H9 (cell line): Measurements from ENCODE around the gene OR3A1. TPM values are rescaled to one million over a fixed set of nuclear protein-coding genes. Genes with fewer than 3 reads are reported as not detected.

ENCODE experiments used
- DNase-seq: peaks from one replicate; pipeline ENCODE4 v3.0.0-alpha.2; 2017
- H2AFZ ChIP-seq: one replicate; pipeline ENCODE4 v1.6.1; 2013; ENCODE audit warnings: mild to moderate bottlenecking, low read length, control low read depth, moderate library complexity
- H2AK5ac ChIP-seq: 2 replicates; pipeline ENCODE4 v1.6.1; 2013; ENCODE audit warnings: low read length, control low read depth, mixed read lengths; ENCODE audit not compliant: insufficient read length
- H2BK120ac ChIP-seq: one replicate; pipeline ENCODE4 v1.6.1; 2013; ENCODE audit warnings: low read depth, mild to moderate bottlenecking, low read length, control low read depth, inconsistent platforms; ENCODE audit not compliant: poor library complexity, severe bottlenecking
- H2BK12ac ChIP-seq: 2 replicates; pipeline ENCODE4 v1.6.1; 2013; ENCODE audit warnings: low read length, control low read depth, mixed read lengths, low read depth; ENCODE audit not compliant: insufficient read length
- H2BK15ac ChIP-seq: 2 replicates; pipeline ENCODE4 v1.6.1; 2013; ENCODE audit warnings: low read depth, low read length, control low read depth
- H2BK20ac ChIP-seq: one replicate; pipeline ENCODE4 v1.6.1; 2013; ENCODE audit warnings: low read depth, mild to moderate bottlenecking, low read length, control low read depth, inconsistent platforms; ENCODE audit not compliant: poor library complexity, severe bottlenecking
- H2BK5ac ChIP-seq: 2 replicates; pipeline ENCODE4 v1.6.1; 2013; ENCODE audit warnings: low read length, control low read depth, mixed read lengths; ENCODE audit not compliant: insufficient read length
- H3K14ac ChIP-seq: 2 replicates; pipeline ENCODE4 v1.6.1; 2013; ENCODE audit warnings: low read length, control low read depth; ENCODE audit not compliant: insufficient read depth
- H3K18ac ChIP-seq: 2 replicates; pipeline ENCODE4 v1.6.1; 2013; ENCODE audit warnings: low read depth, mild to moderate bottlenecking, mixed read lengths, low read length, control low read depth; ENCODE audit not compliant: insufficient read length
- H3K23ac ChIP-seq: 2 replicates; pipeline ENCODE4 v1.6.1; 2013; ENCODE audit warnings: low read length, control low read depth, mixed read lengths, low read depth; ENCODE audit not compliant: insufficient read length
- H3K23me2 ChIP-seq: 2 replicates; pipeline ENCODE4 v1.6.1; 2013; ENCODE audit warnings: low read depth, mild to moderate bottlenecking, mixed read lengths, low read length, control low read depth; ENCODE audit not compliant: insufficient read length, poor library complexity, severe bottlenecking
- H3K27ac ChIP-seq: 2 replicates; pipeline ENCODE4 v1.5.1; 2013; ENCODE audit warnings: low read length, control low read depth, mixed read lengths, low read depth; ENCODE audit not compliant: insufficient read length
- H3K27me3 ChIP-seq: 2 replicates; pipeline ENCODE4 v1.6.1; 2013; ENCODE audit warnings: low read length, control low read depth, inconsistent platforms; ENCODE audit not compliant: insufficient read depth
- H3K4ac ChIP-seq: 2 replicates; pipeline ENCODE4 v1.6.1; 2013; ENCODE audit warnings: low read depth, mild to moderate bottlenecking, control low read depth, inconsistent platforms, low read length, moderate library complexity
- H3K4me1 ChIP-seq: 2 replicates; pipeline ENCODE4 v1.6.1; 2013; ENCODE audit warnings: low read length, control low read depth, inconsistent platforms; ENCODE audit not compliant: insufficient read depth
- H3K4me2 ChIP-seq: 2 replicates; pipeline ENCODE4 v1.6.1; 2013; ENCODE audit warnings: low read length, control low read depth, mixed read lengths; ENCODE audit not compliant: insufficient read length, insufficient read depth
- H3K56ac ChIP-seq: 2 replicates; pipeline ENCODE4 v1.6.1; 2013; ENCODE audit warnings: low read depth, mild to moderate bottlenecking, mixed read lengths, low read length, control low read depth; ENCODE audit not compliant: insufficient read length
- H3K79me1 ChIP-seq: 2 replicates; pipeline ENCODE4 v1.6.1; 2013; ENCODE audit warnings: low read depth, mild to moderate bottlenecking, moderate library complexity, low read length, control low read depth, inconsistent platforms; ENCODE audit not compliant: insufficient read depth, poor library complexity, severe bottlenecking
- H3K79me2 ChIP-seq: 2 replicates; pipeline ENCODE4 v1.6.1; 2013; ENCODE audit warnings: low read length, control low read depth, inconsistent platforms; ENCODE audit not compliant: insufficient read depth
- H3K9ac ChIP-seq: 2 replicates; pipeline ENCODE4 v1.6.1; 2013; ENCODE audit warnings: low read length, control low read depth, mixed read lengths; ENCODE audit not compliant: insufficient read length; ENCODE audit errors: extremely low read depth
- H3K9me3 ChIP-seq: one replicate; pipeline ENCODE4 v1.6.1; 2013; ENCODE audit warnings: low read depth, low read length, inconsistent platforms; ENCODE audit not compliant: control insufficient read depth
- H3T11ph ChIP-seq: one replicate; pipeline ENCODE4 v1.6.1; 2013; ENCODE audit warnings: mild to moderate bottlenecking, low read length, control low read depth, inconsistent platforms
- H4K20me1 ChIP-seq: one replicate; pipeline ENCODE4 v1.6.1; 2013; ENCODE audit not compliant: control insufficient read depth, insufficient read length, insufficient read depth
- H4K5ac ChIP-seq: 2 replicates; pipeline ENCODE4 v1.6.1; 2013; ENCODE audit warnings: low read depth, mild to moderate bottlenecking, mixed read lengths, low read length, control low read depth; ENCODE audit not compliant: insufficient read length
- H4K8ac ChIP-seq: replicated peaks from 2 replicates; pipeline ENCODE4 v1.6.1; 2013; ENCODE audit warnings: low read length, control low read depth, mixed read lengths, low read depth; ENCODE audit not compliant: insufficient read length
- H4K91ac ChIP-seq: 2 replicates; pipeline ENCODE4 v1.6.1; 2013; ENCODE audit warnings: low read depth, mild to moderate bottlenecking, moderate library complexity, mixed read lengths, low read length, control low read depth; ENCODE audit not compliant: insufficient read length
- H3K27ac Mint-ChIP-seq, 3 experiments: 2 replicates in 2 of 3; 3 replicates in 1 of 3; pipeline ENCODE4 v1.8.0; 2020 to 2021; ENCODE audit warnings: mixed read lengths in 3 of 3, mild to moderate bottlenecking in 1 of 3, moderate library complexity in 1 of 3
- H3K27me3 Mint-ChIP-seq: 2 replicates; pipeline ENCODE4 v1.8.0; 2021; ENCODE audit warnings: low read depth, mild to moderate bottlenecking, moderate library complexity, mixed read lengths
- H3K36me3 Mint-ChIP-seq, 3 experiments: 2 replicates in 2 of 3; 3 replicates in 1 of 3; pipeline ENCODE4 v1.8.0; 2020 to 2021; ENCODE audit warnings: low read depth in 3 of 3, mixed read lengths in 3 of 3; ENCODE audit not compliant: insufficient read depth in 1 of 3
- H3K4me1 Mint-ChIP-seq, 2 experiments: 2 replicates each; pipeline ENCODE4 v1.8.0; 2020; ENCODE audit warnings: mixed read lengths in 2 of 2
- H3K4me3 Mint-ChIP-seq, 2 experiments: 2 replicates in 1 of 2; 3 replicates in 1 of 2; pipeline ENCODE4 v1.8.0; 2020 to 2021; ENCODE audit warnings: mild to moderate bottlenecking in 2 of 2, mixed read lengths in 2 of 2, moderate library complexity in 1 of 2
- H3K9me3 Mint-ChIP-seq, 2 experiments: 2 replicates in 1 of 2; 3 replicates in 1 of 2; pipeline ENCODE4 v1.8.0; 2020; ENCODE audit warnings: mild to moderate bottlenecking in 2 of 2, mixed read lengths in 2 of 2, moderate library complexity in 1 of 2
- WGBS: extraction: QIAGEN DNeasy Blood & Tissue Kit; methylation state at CpG from one replicate; pipeline ENCODE4 v1.1.7; 2013; ENCODE audit warnings: missing lambda C conversion rate, low lambda C conversion rate, mixed read lengths; ENCODE audit not compliant: insufficient read length; ENCODE audit errors: extremely low coverage; 5-methylcytosine and 5-hydroxymethylcytosine counted together
- total RNA-seq: library from RNA; stranded (reverse); gene quantifications from 2 replicates; pipeline ENCODE4 v1.2.1, GENCODE V29; 2021
- TF ChIP-seq, protein P1 (sequence below): fragments of 200-600 bp; sonication (generic); conservative IDR thresholded peaks from 3 replicates; pipeline ENCODE4 v1.8.0; 2021; ENCODE audit warnings: antibody characterized with exemption, mild to moderate bottlenecking

OR3A1 gene
- total RNA-seq, 1 experiment from 2014 or later: not detected

DNA sequence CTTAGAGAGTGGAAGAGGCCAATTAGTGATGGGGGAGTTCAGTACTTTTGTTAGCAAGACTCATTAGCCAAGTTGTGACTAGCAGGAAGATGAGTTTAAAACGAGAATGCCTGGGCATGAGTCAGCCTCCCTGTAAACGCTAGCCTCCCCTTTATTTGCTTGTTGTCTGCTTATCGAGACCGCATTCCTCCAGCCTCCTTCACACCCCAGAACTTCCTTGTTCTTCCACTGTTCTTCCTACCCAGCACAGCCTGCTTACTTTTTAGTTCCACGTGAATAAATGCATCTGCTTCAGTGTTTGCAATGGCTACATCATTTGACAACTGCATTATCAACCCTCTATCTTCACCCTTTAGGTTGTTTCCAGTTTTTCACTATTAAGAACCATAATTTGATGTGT, 20.2 kb upstream of the OR3A1 start:
- H3K27me3 Mint-ChIP-seq: no peaks in the 10 kb centered on the region; the same call in 1 of the 2 replicates
- H2BK5ac ChIP-seq: no peak overlapping the region
- H3K27ac ChIP-seq: no peak overlapping the region
- H2BK120ac ChIP-seq: no peak overlapping the region
- no peak overlapping the region for H2AK5ac ChIP-seq
- H2BK15ac ChIP-seq: no peak overlapping the region
- no peaks in the 10 kb centered on the region for H3K4me1 Mint-ChIP-seq
- H4K5ac ChIP-seq: no peak overlapping the region
- H3K27me3 ChIP-seq: no peaks in the 10 kb centered on the region
- no peak overlapping the region for H3K9ac ChIP-seq
- no peaks in the 10 kb centered on the region for H4K20me1 ChIP-seq
- no peak overlapping the region for H2BK12ac ChIP-seq
- H3K4me3 Mint-ChIP-seq: no peak overlapping the region
- H3K14ac ChIP-seq: no peak overlapping the region
- no peak for DNase-seq
- no peak overlapping the region for H2BK20ac ChIP-seq
- no peaks in the 10 kb centered on the region for H3K79me2 ChIP-seq
- H3K79me1 ChIP-seq: no peaks in the 10 kb centered on the region
- no peak overlapping the region for H3K4me2 ChIP-seq
- H3K9me3 ChIP-seq: peaks cover 51% of the 10 kb centered on the region
- peaks cover 0 to 21% (median 3%) of the 10 kb centered on the region in 3 experiments; a peak in 4 of 7 replicates for H3K36me3 Mint-ChIP-seq
- H3K4ac ChIP-seq: no peak overlapping the region
- TF ChIP-seq, protein P1, sequence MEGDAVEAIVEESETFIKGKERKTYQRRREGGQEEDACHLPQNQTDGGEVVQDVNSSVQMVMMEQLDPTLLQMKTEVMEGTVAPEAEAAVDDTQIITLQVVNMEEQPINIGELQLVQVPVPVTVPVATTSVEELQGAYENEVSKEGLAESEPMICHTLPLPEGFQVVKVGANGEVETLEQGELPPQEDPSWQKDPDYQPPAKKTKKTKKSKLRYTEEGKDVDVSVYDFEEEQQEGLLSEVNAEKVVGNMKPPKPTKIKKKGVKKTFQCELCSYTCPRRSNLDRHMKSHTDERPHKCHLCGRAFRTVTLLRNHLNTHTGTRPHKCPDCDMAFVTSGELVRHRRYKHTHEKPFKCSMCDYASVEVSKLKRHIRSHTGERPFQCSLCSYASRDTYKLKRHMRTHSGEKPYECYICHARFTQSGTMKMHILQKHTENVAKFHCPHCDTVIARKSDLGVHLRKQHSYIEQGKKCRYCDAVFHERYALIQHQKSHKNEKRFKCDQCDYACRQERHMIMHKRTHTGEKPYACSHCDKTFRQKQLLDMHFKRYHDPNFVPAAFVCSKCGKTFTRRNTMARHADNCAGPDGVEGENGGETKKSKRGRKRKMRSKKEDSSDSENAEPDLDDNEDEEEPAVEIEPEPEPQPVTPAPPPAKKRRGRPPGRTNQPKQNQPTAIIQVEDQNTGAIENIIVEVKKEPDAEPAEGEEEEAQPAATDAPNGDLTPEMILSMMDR: no peak
- H3K56ac ChIP-seq: no peak overlapping the region
- no peak overlapping the region for H4K91ac ChIP-seq
- no peaks in the 10 kb centered on the region for H3K4me1 ChIP-seq
- H3K18ac ChIP-seq: no peak overlapping the region
- H3K27ac Mint-ChIP-seq: no peak overlapping the region
- no peaks in the 10 kb centered on the region for H3K23me2 ChIP-seq
- WGBS: no CpG with 5 or more reads among the region's 5 CpGs
- H3T11ph ChIP-seq: no peak overlapping the region
- peaks cover 54 to 79% of the 10 kb centered on the region in 2 experiments for H3K9me3 Mint-ChIP-seq
- H2AFZ ChIP-seq: no peak overlapping the region
- no peak overlapping the region for H4K8ac ChIP-seq
- no peak overlapping the region for H3K23ac ChIP-seq
